Naive thymus-derived CD4-positive, alpha-beta T cell (primary cell): ENCODE measurements around the gene RYR1. TPM values are rescaled to one million over a fixed set of nuclear protein-coding genes. Genes with fewer than 3 reads are reported as not detected.
"Not testable (repeated sequence)": the region's sequence is repeated elsewhere in the genome, so short reads cannot be mapped to it uniquely, and the experiment has no call there.

ENCODE experiments used
- ATAC-seq: fragments of 150-1000 bp; cut with Tn5 transposase; 2 replicates; pipeline ENCODE4 v1.10.0; 2021; ENCODE audit warnings: mild to moderate bottlenecking, moderate library complexity
- CTCF ChIA-PET: fragments of 350-600 bp; sonication (Branson Sonifier 250); formaldehyde crosslinking; loops from one replicate; lab custom pipeline; 2021; ENCODE audit warnings: antibody characterized with exemption; lab: Charles Lee
- POLR2A ChIA-PET: fragments of 350-600 bp; sonication (Branson Sonifier 250); formaldehyde crosslinking; loops from one replicate; lab custom pipeline; 2021; ENCODE audit warnings: antibody characterized with exemption, inconsistent platforms; lab: Charles Lee
- DNase-seq, 9 donors: peaks; one replicate each; pipeline versions ENCODE4 v3.0.0 to v3.0.0-alpha.2; 2020 to 2022; ENCODE audit warnings: mixed read lengths in 1 of 9
- H3K27ac ChIP-seq: one replicate; pipeline ENCODE4 v1.7.0; 2013; ENCODE audit warnings: mild to moderate bottlenecking, low read depth, low read length, moderate library complexity
- H3K27me3 ChIP-seq, 2 donors: one replicate each; pipeline ENCODE4 v1.7.0; 2013; ENCODE audit warnings: low read length in 2 of 2, mild to moderate bottlenecking in 2 of 2, moderate library complexity in 2 of 2; ENCODE audit not compliant: control insufficient read depth in 2 of 2, insufficient read depth in 2 of 2
- H3K36me3 ChIP-seq, 3 experiments: 1 replicate in 2 of 3; 2 replicates in 1 of 3; pipeline ENCODE4 v1.7.0; 2013; ENCODE audit warnings: low read length in 3 of 3, mild to moderate bottlenecking in 3 of 3, moderate library complexity in 1 of 3; ENCODE audit not compliant: insufficient read depth in 3 of 3, control insufficient read depth in 2 of 3
- H3K4me1 ChIP-seq, 2 donors: one replicate each; pipeline ENCODE4 v1.7.0; 2013; ENCODE audit warnings: low read length in 2 of 2, mild to moderate bottlenecking in 2 of 2, moderate library complexity in 1 of 2; ENCODE audit not compliant: control insufficient read depth in 2 of 2, insufficient read depth in 2 of 2
- H3K4me3 ChIP-seq: 2 replicates; pipeline ENCODE4 v1.7.0; 2013; ENCODE audit warnings: mild to moderate bottlenecking, low read length
- H3K9me3 ChIP-seq, 3 experiments: 1 replicate in 2 of 3; 2 replicates in 1 of 3; pipeline ENCODE4 v1.7.0; 2013; ENCODE audit warnings: low read length in 3 of 3; ENCODE audit not compliant: control insufficient read depth in 2 of 3
- H3K27ac Mint-ChIP-seq, 9 donors: one replicate each; pipeline ENCODE4 v1.8.0; 2020 to 2022; ENCODE audit warnings: mixed read lengths in 9 of 9, mild to moderate bottlenecking in 8 of 9, moderate library complexity in 5 of 9, inconsistent platforms in 2 of 9
- H3K27me3 Mint-ChIP-seq, 5 donors: one replicate each; pipeline ENCODE4 v1.8.0; 2021 to 2022; ENCODE audit warnings: mixed read lengths in 5 of 5, mild to moderate bottlenecking in 1 of 5
- H3K36me3 Mint-ChIP-seq, 5 donors: one replicate each; pipeline ENCODE4 v1.8.0; 2020 to 2022; ENCODE audit warnings: mixed read lengths in 5 of 5, mild to moderate bottlenecking in 3 of 5, inconsistent platforms in 1 of 5
- H3K4me1 Mint-ChIP-seq, 7 donors: one replicate each; pipeline ENCODE4 v1.8.0; 2020 to 2022; ENCODE audit warnings: mixed read lengths in 7 of 7, mild to moderate bottlenecking in 3 of 7, inconsistent platforms in 1 of 7
- H3K4me3 Mint-ChIP-seq, 10 donors: one replicate each; pipeline ENCODE4 v1.8.0; 2020 to 2022; ENCODE audit warnings: mild to moderate bottlenecking in 10 of 10, mixed read lengths in 10 of 10, moderate library complexity in 6 of 10, inconsistent platforms in 2 of 10
- H3K9me3 Mint-ChIP-seq, 11 donors: one replicate each; pipeline ENCODE4 v1.8.0; 2020 to 2022; ENCODE audit warnings: mixed read lengths in 11 of 11, mild to moderate bottlenecking in 4 of 11, inconsistent platforms in 1 of 11, moderate library complexity in 1 of 11
- intact Hi-C, 2 donors: fragments of 100-400 bp; cut with micrococcal nuclease; formaldehyde crosslinking; loops; one replicate each; pipeline ENCODE4 v1.15.1; 2023
- polyA plus RNA-seq, 2 donors: library from polyadenylated mRNA; unstranded; fragments of 300-500 nt; fragmentation: Illumina TruSeq; gene quantifications; one replicate each; pipeline ENCODE4 v1.2.3, GENCODE V29; 2021
- total RNA-seq, 6 experiments: library from RNA in 5 of 6; stranded (reverse) in 5 of 6; gene quantifications; 1 replicate in 5 of 6; 2 replicates in 1 of 6; pipeline ENCODE4 v1.2.3 and lab custom pipeline; 2021 to 2026

RYR1 gene
- total and polyA plus RNA-seq, 7 experiments from 2014 or later: 0.29 to 2.6 (median 1.7) TPM; not detected in 2

- POLR2A ChIA-PET: interaction anchor here (0.6 kb wide), 1 partner anchor 71 kb away, joined by 5 read pairs; no protein-coding TSS in a partner anchor
- Mint-ChIP-seq H3K27ac (no peak overlapping the region), H3K36me3 (no peaks in the 10 kb centered on the region), H3K9me3 (no peaks in the 10 kb centered on the region), H3K4me3 (no peak overlapping the region), H3K4me1 (peaks cover 6 to 30% (median 9%) of the 10 kb centered on the region in 7 donors), H3K27me3 (peaks cover 0 to 3% (median 0%) of the 10 kb centered on the region in 5 donors)
- peaks cover 0 to 10% of the 10 kb centered on the region in 2 donors for H3K4me1 ChIP-seq
- CTCF ChIA-PET: interaction anchor here (1.0 kb wide), 1 partner anchor 117 kb away, joined by 6 read pairs; no protein-coding TSS in a partner anchor
- no peak overlapping the region for H3K27ac ChIP-seq
- DNase-seq: no peak
- no peak overlapping the region for H3K4me3 ChIP-seq
- intact Hi-C loops: loop anchor here in 1 of 2 donors (10.0 kb wide), 1 partner anchor 417 kb away; the partner anchor contains the start of genes MRPS12 and SARS2
- no peak for ATAC-seq
- no peaks in the 10 kb centered on the region for H3K36me3 ChIP-seq
- no peaks in the 10 kb centered on the region for H3K27me3 ChIP-seq
- H3K9me3 ChIP-seq: no peaks in the 10 kb centered on the region
These were observed 83.8 kb downstream of the RYR1 start for GRCh38 chr19:38517321-38517720.

GRCh38 chr19:38517980-38518379, 84.5 kb downstream of the RYR1 start:
- ChIA-PET POLR2A (interaction anchor here (0.6 kb wide), 1 partner anchor 70 kb away, joined by 5 read pairs; no protein-coding TSS in a partner anchor), CTCF (interaction anchor here (1.0 kb wide), 2 partner anchors 118 kb away, joined by 4 to 6 read pairs; no protein-coding TSS in a partner anchor)
- not testable (repeated sequence) for H3K27me3 Mint-ChIP-seq

GRCh38 chr19:38519168-38519567, 85.7 kb downstream of the RYR1 start:
- ATAC-seq: no peak
- H3K27ac Mint-ChIP-seq: no peak overlapping the region
- Histone ChIP-seq H3K27me3 (no peaks in the 10 kb centered on the region), H3K9me3 (no peaks in the 10 kb centered on the region), H3K36me3 (no peaks in the 10 kb centered on the region), H3K4me3 (no peak overlapping the region), H3K27ac (no peak overlapping the region), H3K4me1 (peaks cover 0 to 10% of the 10 kb centered on the region in 2 donors)
- H3K27me3 Mint-ChIP-seq: peaks cover 0 to 9% (median 0%) of the 10 kb centered on the region in 5 donors
- peaks cover 4 to 18% (median 6%) of the 10 kb centered on the region in 7 donors for H3K4me1 Mint-ChIP-seq
- no peaks in the 10 kb centered on the region for H3K36me3 Mint-ChIP-seq
- no peak for DNase-seq
- intact Hi-C loops: loop anchor here in 1 of 2 donors (10.0 kb wide), 1 partner anchor 416 kb away; the partner anchor contains the start of genes MRPS12 and SARS2
- H3K4me3 Mint-ChIP-seq: no peak overlapping the region
- ChIA-PET POLR2A (interaction anchor here (1.1 kb wide), 1 partner anchor 99 kb away, joined by 3 read pairs; the partner anchor contains the start of gene EIF3K), CTCF (interaction anchor here (1.0 kb wide), 1 partner anchor 117 kb away, joined by 4 read pairs; no protein-coding TSS in a partner anchor)
- H3K9me3 Mint-ChIP-seq: no peaks in the 10 kb centered on the region

More at GRCh38 chr19:38517980-38518379, 84.5 kb downstream of the RYR1 start:
- peaks cover 6 to 28% (median 9%) of the 10 kb centered on the region in 7 donors for H3K4me1 Mint-ChIP-seq
- H3K27ac Mint-ChIP-seq: peak overlapping the region in 1 of 9 donors; percentile 1
- DNase-seq, H3K4me3 ChIP-seq, H3K27ac ChIP-seq, H3K27me3 ChIP-seq, H3K36me3 ChIP-seq, H3K36me3 Mint-ChIP-seq, H3K9me3 Mint-ChIP-seq, H3K4me3 Mint-ChIP-seq, ATAC-seq, H3K9me3 ChIP-seq: not testable (repeated sequence)
- peaks cover 0 to 10% of the 10 kb centered on the region in 2 donors for H3K4me1 ChIP-seq
- intact Hi-C loops: loop anchor here in 1 of 2 donors (10.0 kb wide), 1 partner anchor 417 kb away; the partner anchor contains the start of genes MRPS12 and SARS2

- peaks cover 3 to 12% (median 4%) of the 10 kb centered on the region in 7 donors for H3K4me1 Mint-ChIP-seq
- H3K9me3 ChIP-seq: no peaks in the 10 kb centered on the region
- ATAC-seq (no peak), DNase-seq (no peak)
- peaks cover 0 to 6% of the 10 kb centered on the region in 2 donors for H3K4me1 ChIP-seq
- ChIA-PET POLR2A (no interaction called here), CTCF (no interaction called here)
- H3K27ac ChIP-seq: no peak overlapping the region
- H3K27me3 ChIP-seq: no peaks in the 10 kb centered on the region
- intact Hi-C loops: loop anchor here in 1 of 2 donors (10.0 kb wide), 1 partner anchor 415 kb away; the partner anchor contains the start of genes MRPS12 and SARS2
- no peaks in the 10 kb centered on the region for H3K36me3 Mint-ChIP-seq
- no peak overlapping the region for H3K27ac Mint-ChIP-seq
- no peak overlapping the region for H3K4me3 Mint-ChIP-seq
- H3K9me3 Mint-ChIP-seq: no peaks in the 10 kb centered on the region
- no peak overlapping the region for H3K4me3 ChIP-seq
- peaks cover 0 to 11% (median 0%) of the 10 kb centered on the region in 5 donors for H3K27me3 Mint-ChIP-seq
- H3K36me3 ChIP-seq: no peaks in the 10 kb centered on the region
These were observed 86.5 kb downstream of the RYR1 start for GRCh38 chr19:38519988-38520387.

GRCh38 chr19:38522915-38523314, 89.4 kb downstream of the RYR1 start:
- intact Hi-C loops: no loop called here
- H3K36me3 Mint-ChIP-seq: no peaks in the 10 kb centered on the region
- ATAC-seq: no peak
- H3K4me1 ChIP-seq: no peaks in the 10 kb centered on the region
- H3K4me3 ChIP-seq: no peak overlapping the region
- POLR2A ChIA-PET: interaction anchor here (1.1 kb wide), 1 partner anchor 99 kb away, joined by 3 read pairs; no protein-coding TSS in a partner anchor
- H3K9me3 Mint-ChIP-seq: no peaks in the 10 kb centered on the region
- no peaks in the 10 kb centered on the region for H3K9me3 ChIP-seq
- H3K27me3 Mint-ChIP-seq: peaks cover 0 to 14% (median 0%) of the 10 kb centered on the region in 5 donors
- H3K27ac Mint-ChIP-seq: peak overlapping the region in 1 of 9 donors; percentile 42
- peaks cover 0 to 4% (median 0%) of the 10 kb centered on the region in 7 donors for H3K4me1 Mint-ChIP-seq
- H3K27me3 ChIP-seq: no peaks in the 10 kb centered on the region
- DNase-seq: no peak
- H3K4me3 Mint-ChIP-seq: no peak overlapping the region
- no peak overlapping the region for H3K27ac ChIP-seq
- CTCF ChIA-PET: no interaction called here
- no peaks in the 10 kb centered on the region for H3K36me3 ChIP-seq

- Mint-ChIP-seq H3K36me3 (no peaks in the 10 kb centered on the region), H3K4me3 (no peak overlapping the region), H3K9me3 (no peaks in the 10 kb centered on the region), H3K27me3 (peaks cover 0 to 18% (median 0%) of the 10 kb centered on the region in 5 donors), H3K27ac (peak overlapping the region in 1 of 9 donors; percentile 42), H3K4me1 (peaks cover 0 to 6% (median 0%) of the 10 kb centered on the region in 7 donors)
- H3K27me3 ChIP-seq: no peaks in the 10 kb centered on the region
- no peak for DNase-seq
- no peaks in the 10 kb centered on the region for H3K4me1 ChIP-seq
- no peak overlapping the region for H3K27ac ChIP-seq
- no peaks in the 10 kb centered on the region for H3K9me3 ChIP-seq
- H3K36me3 ChIP-seq: no peaks in the 10 kb centered on the region
- intact Hi-C loops: no loop called here
- H3K4me3 ChIP-seq: no peak overlapping the region
- no peak for ATAC-seq
- ChIA-PET POLR2A (no interaction called here), CTCF (no interaction called here)
These were observed 89.8 kb downstream of the RYR1 start for GRCh38 chr19:38523319-38523718.
